Adipose tissue (tissue), 3 donors: ENCODE results near the gene MYCN. TPM values are rescaled to one million over a fixed set of nuclear protein-coding genes. Genes with fewer than 3 reads are reported as not detected.

Source experiments
- H3K27ac ChIP-seq: one replicate; pipeline ENCODE4 v1.5.1; 2013; ENCODE audit warnings: low read depth, low read length
- WGBS, 3 donors: extraction: QIAGEN DNeasy Blood & Tissue Kit; methylation state at CpG; one replicate each; pipeline ENCODE4 v1.1.7; 2013; 5-methylcytosine and 5-hydroxymethylcytosine counted together
- polyA plus RNA-seq, 3 donors: library from polyadenylated mRNA; stranded (reverse); fragments of 200-250 nt; gene quantifications; one replicate each; pipeline ENCODE4 v1.2.3, GENCODE V29; 2013
- donor health status: healthy with polysubstance abuse.
- donor health status: Bipolar disorder and iron deficiency.
- donor health status: healthy.

MYCN gene
- polyA plus RNA-seq, 3 donors = 0.17 to 1.0 (median 0.45) TPM

- WGBS, 3 donors = 83 to 91% (median 89%) methylated on average over 10 of the region's 10 CpGs
These were observed 27.3 kb downstream of the MYCN start for GRCh38 chr2:15967415-15968279.

GRCh38 chr2:15968280-15969178, 28.2 kb downstream of the MYCN start:
- WGBS, 3 donors = 83 to 88% (median 84%) methylated on average over 7 of the region's 7 CpGs
- no peak overlapping the region for H3K27ac ChIP-seq

More at GRCh38 chr2:15967415-15968279, 27.3 kb downstream of the MYCN start:
- H3K27ac ChIP-seq = no peak overlapping the region

GRCh38 chr2:15969214-15969613, 28.9 kb downstream of the MYCN start:
- WGBS, 3 donors = 77 to 81% (median 78%) methylated on average over 4 of the region's 4 CpGs
- H3K27ac ChIP-seq = no peak overlapping the region

- 75 to 82% (median 82%) methylated on average over 5 of the region's 5 CpGs for WGBS, 3 donors
- no peak overlapping the region for H3K27ac ChIP-seq
These were observed 30.4 kb downstream of the MYCN start for GRCh38 chr2:15970701-15971100.

- 54 to 63% (median 62%) methylated on average over 7 of the region's 7 CpGs for WGBS, 3 donors
- no peak overlapping the region for H3K27ac ChIP-seq
These were observed 31.0 kb downstream of the MYCN start for GRCh38 chr2:15971351-15971750.

GRCh38 chr2:15971831-15972522, 31.6 kb downstream of the MYCN start:
- WGBS, 3 donors = 62 to 87% (median 82%) methylated on average over 7 of the region's 7 CpGs
- no peak overlapping the region for H3K27ac ChIP-seq

GRCh38 chr2:15973481-15974401, 33.4 kb downstream of the MYCN start:
- H3K27ac ChIP-seq = no peak overlapping the region
- WGBS, 3 donors = 68 to 78% (median 74%) methylated on average over 7 of the region's 7 CpGs

GRCh38 chr2:15974565-15975260, 34.4 kb downstream of the MYCN start:
- H3K27ac ChIP-seq = no peak overlapping the region
- 76 to 88% (median 87%) methylated on average over 5 of the region's 5 CpGs for WGBS, 3 donors

- H3K27ac ChIP-seq = no peak overlapping the region
- WGBS, 3 donors = 86 to 99% (median 92%) methylated on average over 3 of the region's 3 CpGs
These were observed 34.9 kb downstream of the MYCN start for GRCh38 chr2:15975261-15975600.

GRCh38 chr2:15975676-15976075, 35.3 kb downstream of the MYCN start:
- no peak overlapping the region for H3K27ac ChIP-seq
- 84 to 88% (median 88%) methylated on average over 5 of the region's 5 CpGs for WGBS, 3 donors

GRCh38 chr2:15976354-15976753, 36.0 kb downstream of the MYCN start:
- WGBS, 3 donors = 53 to 89% (median 88%) methylated on average over 7 of the region's 7 CpGs
- H3K27ac ChIP-seq = no peak overlapping the region

GRCh38 chr2:15979051-15979758, 38.9 kb downstream of the MYCN start:
- no peak overlapping the region for H3K27ac ChIP-seq
- WGBS, 3 donors = 71 to 83% (median 72%) methylated on average over 9 of the region's 9 CpGs

- 81 to 86% (median 85%) methylated on average over 9 of the region's 9 CpGs for WGBS, 3 donors
These were observed 39.6 kb downstream of the MYCN start for GRCh38 chr2:15979759-15980604.

GRCh38 chr2:15980605-15981098, 40.3 kb downstream of the MYCN start:
- WGBS, 3 donors = 77 to 88% (median 86%) methylated on average over 14 of the region's 14 CpGs

More at GRCh38 chr2:15979759-15980604, 39.6 kb downstream of the MYCN start:
- no peak overlapping the region for H3K27ac ChIP-seq

GRCh38 chr2:15981646-15982045, 41.3 kb downstream of the MYCN start:
- no peak overlapping the region for H3K27ac ChIP-seq
- 87 to 90% (median 89%) methylated on average over 8 of the region's 8 CpGs for whole genome bisulfite sequencing, 3 donors

More at GRCh38 chr2:15980605-15981098, 40.3 kb downstream of the MYCN start:
- no peak overlapping the region for H3K27ac ChIP-seq
